H9 (cell line): ENCODE data around the gene OR8D1. TPM values are rescaled to one million over a fixed set of nuclear protein-coding genes. Genes with fewer than 3 reads are reported as not detected.

Experiments used
- DNase-seq: peaks from one replicate; pipeline ENCODE4 v3.0.0-alpha.2; 2017
- H2AFZ ChIP-seq: one replicate; pipeline ENCODE4 v1.6.1; 2013; ENCODE audit warnings: mild to moderate bottlenecking, low read length, control low read depth, moderate library complexity
- H2AK5ac ChIP-seq: 2 replicates; pipeline ENCODE4 v1.6.1; 2013; ENCODE audit warnings: low read length, control low read depth, mixed read lengths; ENCODE audit not compliant: insufficient read length
- H2BK120ac ChIP-seq: one replicate; pipeline ENCODE4 v1.6.1; 2013; ENCODE audit warnings: low read depth, mild to moderate bottlenecking, low read length, control low read depth, inconsistent platforms; ENCODE audit not compliant: poor library complexity, severe bottlenecking
- H2BK12ac ChIP-seq: 2 replicates; pipeline ENCODE4 v1.6.1; 2013; ENCODE audit warnings: low read length, control low read depth, mixed read lengths, low read depth; ENCODE audit not compliant: insufficient read length
- H2BK15ac ChIP-seq: 2 replicates; pipeline ENCODE4 v1.6.1; 2013; ENCODE audit warnings: low read depth, low read length, control low read depth
- H2BK20ac ChIP-seq: one replicate; pipeline ENCODE4 v1.6.1; 2013; ENCODE audit warnings: low read depth, mild to moderate bottlenecking, low read length, control low read depth, inconsistent platforms; ENCODE audit not compliant: poor library complexity, severe bottlenecking
- H2BK5ac ChIP-seq: 2 replicates; pipeline ENCODE4 v1.6.1; 2013; ENCODE audit warnings: low read length, control low read depth, mixed read lengths; ENCODE audit not compliant: insufficient read length
- H3K14ac ChIP-seq: 2 replicates; pipeline ENCODE4 v1.6.1; 2013; ENCODE audit warnings: low read length, control low read depth; ENCODE audit not compliant: insufficient read depth
- H3K18ac ChIP-seq: 2 replicates; pipeline ENCODE4 v1.6.1; 2013; ENCODE audit warnings: low read depth, mild to moderate bottlenecking, mixed read lengths, low read length, control low read depth; ENCODE audit not compliant: insufficient read length
- H3K23ac ChIP-seq: 2 replicates; pipeline ENCODE4 v1.6.1; 2013; ENCODE audit warnings: low read length, control low read depth, mixed read lengths, low read depth; ENCODE audit not compliant: insufficient read length
- H3K23me2 ChIP-seq: 2 replicates; pipeline ENCODE4 v1.6.1; 2013; ENCODE audit warnings: low read depth, mild to moderate bottlenecking, mixed read lengths, low read length, control low read depth; ENCODE audit not compliant: insufficient read length, poor library complexity, severe bottlenecking
- H3K27ac ChIP-seq: 2 replicates; pipeline ENCODE4 v1.5.1; 2013; ENCODE audit warnings: low read length, control low read depth, mixed read lengths, low read depth; ENCODE audit not compliant: insufficient read length
- H3K27me3 ChIP-seq: 2 replicates; pipeline ENCODE4 v1.6.1; 2013; ENCODE audit warnings: low read length, control low read depth, inconsistent platforms; ENCODE audit not compliant: insufficient read depth
- H3K4ac ChIP-seq: 2 replicates; pipeline ENCODE4 v1.6.1; 2013; ENCODE audit warnings: low read depth, mild to moderate bottlenecking, control low read depth, inconsistent platforms, low read length, moderate library complexity
- H3K4me1 ChIP-seq: 2 replicates; pipeline ENCODE4 v1.6.1; 2013; ENCODE audit warnings: low read length, control low read depth, inconsistent platforms; ENCODE audit not compliant: insufficient read depth
- H3K4me2 ChIP-seq: 2 replicates; pipeline ENCODE4 v1.6.1; 2013; ENCODE audit warnings: low read length, control low read depth, mixed read lengths; ENCODE audit not compliant: insufficient read length, insufficient read depth
- H3K56ac ChIP-seq: 2 replicates; pipeline ENCODE4 v1.6.1; 2013; ENCODE audit warnings: low read depth, mild to moderate bottlenecking, mixed read lengths, low read length, control low read depth; ENCODE audit not compliant: insufficient read length
- H3K79me1 ChIP-seq: 2 replicates; pipeline ENCODE4 v1.6.1; 2013; ENCODE audit warnings: low read depth, mild to moderate bottlenecking, moderate library complexity, low read length, control low read depth, inconsistent platforms; ENCODE audit not compliant: insufficient read depth, poor library complexity, severe bottlenecking
- H3K79me2 ChIP-seq: 2 replicates; pipeline ENCODE4 v1.6.1; 2013; ENCODE audit warnings: low read length, control low read depth, inconsistent platforms; ENCODE audit not compliant: insufficient read depth
- H3K9ac ChIP-seq: 2 replicates; pipeline ENCODE4 v1.6.1; 2013; ENCODE audit warnings: low read length, control low read depth, mixed read lengths; ENCODE audit not compliant: insufficient read length; ENCODE audit errors: extremely low read depth
- H3K9me3 ChIP-seq: one replicate; pipeline ENCODE4 v1.6.1; 2013; ENCODE audit warnings: low read depth, low read length, inconsistent platforms; ENCODE audit not compliant: control insufficient read depth
- H3T11ph ChIP-seq: one replicate; pipeline ENCODE4 v1.6.1; 2013; ENCODE audit warnings: mild to moderate bottlenecking, low read length, control low read depth, inconsistent platforms
- H4K20me1 ChIP-seq: one replicate; pipeline ENCODE4 v1.6.1; 2013; ENCODE audit not compliant: control insufficient read depth, insufficient read length, insufficient read depth
- H4K5ac ChIP-seq: 2 replicates; pipeline ENCODE4 v1.6.1; 2013; ENCODE audit warnings: low read depth, mild to moderate bottlenecking, mixed read lengths, low read length, control low read depth; ENCODE audit not compliant: insufficient read length
- H4K8ac ChIP-seq: replicated peaks from 2 replicates; pipeline ENCODE4 v1.6.1; 2013; ENCODE audit warnings: low read length, control low read depth, mixed read lengths, low read depth; ENCODE audit not compliant: insufficient read length
- H4K91ac ChIP-seq: 2 replicates; pipeline ENCODE4 v1.6.1; 2013; ENCODE audit warnings: low read depth, mild to moderate bottlenecking, moderate library complexity, mixed read lengths, low read length, control low read depth; ENCODE audit not compliant: insufficient read length
- H3K27ac Mint-ChIP-seq, 3 experiments: 2 replicates in 2 of 3; 3 replicates in 1 of 3; pipeline ENCODE4 v1.8.0; 2020 to 2021; ENCODE audit warnings: mixed read lengths in 3 of 3, mild to moderate bottlenecking in 1 of 3, moderate library complexity in 1 of 3
- H3K27me3 Mint-ChIP-seq: 2 replicates; pipeline ENCODE4 v1.8.0; 2021; ENCODE audit warnings: low read depth, mild to moderate bottlenecking, moderate library complexity, mixed read lengths
- H3K36me3 Mint-ChIP-seq, 3 experiments: 2 replicates in 2 of 3; 3 replicates in 1 of 3; pipeline ENCODE4 v1.8.0; 2020 to 2021; ENCODE audit warnings: low read depth in 3 of 3, mixed read lengths in 3 of 3; ENCODE audit not compliant: insufficient read depth in 1 of 3
- H3K4me1 Mint-ChIP-seq, 2 experiments: 2 replicates each; pipeline ENCODE4 v1.8.0; 2020; ENCODE audit warnings: mixed read lengths in 2 of 2
- H3K4me3 Mint-ChIP-seq, 2 experiments: 2 replicates in 1 of 2; 3 replicates in 1 of 2; pipeline ENCODE4 v1.8.0; 2020 to 2021; ENCODE audit warnings: mild to moderate bottlenecking in 2 of 2, mixed read lengths in 2 of 2, moderate library complexity in 1 of 2
- H3K9me3 Mint-ChIP-seq, 2 experiments: 2 replicates in 1 of 2; 3 replicates in 1 of 2; pipeline ENCODE4 v1.8.0; 2020; ENCODE audit warnings: mild to moderate bottlenecking in 2 of 2, mixed read lengths in 2 of 2, moderate library complexity in 1 of 2
- CTCF ChIP-seq: fragments of 200-600 bp; sonication (generic); conservative IDR thresholded peaks from 3 replicates; pipeline ENCODE4 v1.8.0; 2021; ENCODE audit warnings: antibody characterized with exemption, mild to moderate bottlenecking
- WGBS: extraction: QIAGEN DNeasy Blood & Tissue Kit; methylation state at CpG from one replicate; pipeline ENCODE4 v1.1.7; 2013; ENCODE audit warnings: missing lambda C conversion rate, low lambda C conversion rate, mixed read lengths; ENCODE audit not compliant: insufficient read length; ENCODE audit errors: extremely low coverage; 5-methylcytosine and 5-hydroxymethylcytosine counted together
- total RNA-seq: library from RNA; stranded (reverse); gene quantifications from 2 replicates; pipeline ENCODE4 v1.2.1, GENCODE V29; 2021

The OR8D1 gene
- total RNA-seq, 1 experiment from 2014 or later = not detected

- Mint-ChIP-seq H3K4me1 (no peaks in the 10 kb centered on the region), H3K27ac (no peak overlapping the region), H3K4me3 (no peak overlapping the region), H3K27me3 (no peaks in the 10 kb centered on the region), H3K9me3 (no peaks in the 10 kb centered on the region), H3K36me3 (no peaks in the 10 kb centered on the region)
- H2BK120ac ChIP-seq = no peak overlapping the region
- H3K14ac ChIP-seq = no peak overlapping the region
- TF ChIP-seq CTCF = no peak
- H3K9me3 ChIP-seq = no peaks in the 10 kb centered on the region
- no peaks in the 10 kb centered on the region for H3K79me2 ChIP-seq
- H2BK12ac ChIP-seq = no peak overlapping the region
- DNase-seq = no peak
- H2AK5ac ChIP-seq = no peak overlapping the region
- no peaks in the 10 kb centered on the region for H3K79me1 ChIP-seq
- H2BK20ac ChIP-seq = no peak overlapping the region
- H3K9ac ChIP-seq = no peak overlapping the region
- no peak overlapping the region for H3T11ph ChIP-seq
- no peak overlapping the region for H3K23ac ChIP-seq
- no peak overlapping the region for H3K4ac ChIP-seq
- no peak overlapping the region for H2BK15ac ChIP-seq
- H3K4me1 ChIP-seq = no peaks in the 10 kb centered on the region
- no peak overlapping the region for H4K5ac ChIP-seq
- no peaks in the 10 kb centered on the region for H3K27me3 ChIP-seq
- H4K91ac ChIP-seq = no peak overlapping the region
- no peak overlapping the region for H3K18ac ChIP-seq
- no peaks in the 10 kb centered on the region for H4K20me1 ChIP-seq
- no peak overlapping the region for H3K56ac ChIP-seq
- no peak overlapping the region for H4K8ac ChIP-seq
- H2BK5ac ChIP-seq = no peak overlapping the region
- no CpG with 5 or more reads among the region's 6 CpGs for WGBS
- no peak overlapping the region for H3K27ac ChIP-seq
- H3K4me2 ChIP-seq = no peak overlapping the region
- H2AFZ ChIP-seq = no peak overlapping the region
- H3K23me2 ChIP-seq = no peaks in the 10 kb centered on the region
Measured at GRCh38 chr11:124339396-124340141, 25.8 kb upstream of the OR8D1 start.
